Ovary (tissue), 9 donors: ENCODE results near the gene TNS3. TPM values are rescaled to one million over a fixed set of nuclear protein-coding genes. Genes with fewer than 3 reads are reported as not detected.

Experiments used
- DNase-seq, 5 donors: peaks; one replicate each; pipeline ENCODE4 v3.0.0-alpha.2; 2019 to 2020
- H3K27ac ChIP-seq, 2 donors: fragments of 200-600 bp; one replicate each; pipeline versions ENCODE4 v1.5.1 to v1.8.0; 2019 to 2022
- H3K27me3 ChIP-seq: fragments of 200-600 bp; one replicate; pipeline ENCODE4 v1.8.0; 2022
- H3K36me3 ChIP-seq: fragments of 200-600 bp; sonication (generic); one replicate; pipeline ENCODE4 v1.5.1; 2019
- H3K4me1 ChIP-seq: one replicate; pipeline ENCODE4 v1.8.1; 2013; ENCODE audit warnings: mild to moderate bottlenecking, moderate library complexity; ENCODE audit not compliant: insufficient read depth
- H3K4me3 ChIP-seq: fragments of 200-600 bp; sonication (generic); one replicate; pipeline ENCODE4 v1.5.1; 2017
- H3K9me3 ChIP-seq, 2 donors: fragments of 200-600 bp in 1 of 2; sonication (generic) in 1 of 2; one replicate each; pipeline versions ENCODE4 v1.5.1 to v1.8.1; 2013 to 2019; ENCODE audit warnings: mild to moderate bottlenecking in 1 of 2, moderate library complexity in 1 of 2
- EP300 ChIP-seq: sonication (generic); formaldehyde crosslinking; IDR thresholded peaks from one replicate; pipeline ENCODE4 v1.6.1; 2017; ENCODE audit warnings: antibody characterized with exemption
- POLR2A ChIP-seq: fragments of 450-650 bp; IDR thresholded peaks from one replicate; pipeline ENCODE4 v1.6.1; 2017; ENCODE audit warnings: antibody characterized with exemption, mild to moderate bottlenecking, moderate library complexity
- WGBS, 3 donors: extraction: QIAGEN DNeasy Blood & Tissue Kit in 1 of 3; methylation state at CpG; one replicate each; pipeline versions ENCODE4 v1.1.5 to v1.1.7; 2013 to 2017; 5-methylcytosine and 5-hydroxymethylcytosine counted together
- intact Hi-C, 4 donors: fragments of 100-400 bp; cut with DNase I; formaldehyde crosslinking; loops; one replicate each; pipeline versions ENCODE4 v1.11.0 to v1.15.1; 2022 to 2023
- polyA plus RNA-seq, 2 donors: library from polyadenylated mRNA; stranded (reverse); fragments of 200-250 nt in 1 of 2; fragments of 350-450 nt in 1 of 2; fragmentation: Illumina TruSeq in 1 of 2; extraction: RNeasy Lipid Tissue Mini Kit (QIAGEN cat#74804) in 1 of 2; gene quantifications; one replicate each; pipeline ENCODE4 v1.2.3, GENCODE V29; 2013 to 2014
- total RNA-seq, 7 donors: library from RNA; depleted of rRNA in 2 of 7; stranded (reverse); fragments of >200 nt in 2 of 7; fragmentation: NEBNext Ultra II Directional in 3 of 7; extraction: Animal tissue kit (Norgen Biotek cat#: 25700) in 3 of 7; gene quantifications; one replicate each; pipeline versions ENCODE4 v1.1.0 to v1.2.4, GENCODE V29; 2016 to 2023
- TF ChIP-seq, protein P1 (sequence below), 3 donors: fragments of 450-650 bp in 2 of 3; fragments of 200-600 bp in 1 of 3; IDR thresholded peaks; one replicate each; pipeline versions ENCODE4 v1.5.1 to v1.8.0; 2016 to 2022; ENCODE audit warnings: antibody characterized with exemption in 3 of 3, mild to moderate bottlenecking in 1 of 3
- donor health status: DM: no; HTN: no; CAD: no; lungs with moderate emphysema.
- donor health status: DM: no; HTN: no; CAD: no.
- donor health status: Bipolar disorder and iron deficiency.
- donor health status: DM: yes; HTN: yes; CAD: no.
- donor health status: DM: no; HTN: no; CAD: no.
- donor health status: DM: yes; HTN: yes; CAD: no.

The TNS3 gene
- total and polyA plus RNA-seq, 9 donors, result 36.6 to 137 (median 91.3) TPM

DNA sequence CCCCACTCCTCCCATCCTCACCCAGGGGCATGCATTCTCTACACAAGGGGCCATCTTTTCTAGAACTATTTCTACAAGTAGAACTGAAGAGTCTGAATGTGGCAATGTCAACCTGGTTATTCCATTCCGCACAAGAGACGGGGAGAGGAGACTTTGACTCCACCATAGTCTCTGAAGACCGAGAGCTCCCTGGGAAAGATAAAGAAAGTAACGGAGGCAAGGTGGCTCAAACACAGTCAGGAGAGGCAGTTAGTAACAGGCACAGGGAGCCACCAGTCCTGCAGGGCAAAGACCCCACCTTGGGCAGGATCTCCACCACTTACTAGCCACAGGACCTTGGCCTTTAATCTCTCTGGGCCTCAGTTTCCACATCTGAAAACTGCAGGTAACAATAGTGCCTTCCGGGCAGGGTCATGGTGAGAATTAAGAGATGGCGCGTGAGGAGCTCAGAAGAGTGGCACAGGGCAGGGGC is 100.3 kb downstream of the TNS3 start:
- Histone ChIP-seq H3K9me3 (no peaks in the 10 kb centered on the region), H3K27me3 (no peaks in the 10 kb centered on the region), H3K4me1 (peaks cover 31% of the 10 kb centered on the region), H3K27ac (no peak overlapping the region), H3K36me3 (no peaks in the 10 kb centered on the region), H3K4me3 (no peak overlapping the region)
- TF ChIP-seq POLR2A (no peak), EP300 (no peak)
- TF ChIP-seq, protein P1, sequence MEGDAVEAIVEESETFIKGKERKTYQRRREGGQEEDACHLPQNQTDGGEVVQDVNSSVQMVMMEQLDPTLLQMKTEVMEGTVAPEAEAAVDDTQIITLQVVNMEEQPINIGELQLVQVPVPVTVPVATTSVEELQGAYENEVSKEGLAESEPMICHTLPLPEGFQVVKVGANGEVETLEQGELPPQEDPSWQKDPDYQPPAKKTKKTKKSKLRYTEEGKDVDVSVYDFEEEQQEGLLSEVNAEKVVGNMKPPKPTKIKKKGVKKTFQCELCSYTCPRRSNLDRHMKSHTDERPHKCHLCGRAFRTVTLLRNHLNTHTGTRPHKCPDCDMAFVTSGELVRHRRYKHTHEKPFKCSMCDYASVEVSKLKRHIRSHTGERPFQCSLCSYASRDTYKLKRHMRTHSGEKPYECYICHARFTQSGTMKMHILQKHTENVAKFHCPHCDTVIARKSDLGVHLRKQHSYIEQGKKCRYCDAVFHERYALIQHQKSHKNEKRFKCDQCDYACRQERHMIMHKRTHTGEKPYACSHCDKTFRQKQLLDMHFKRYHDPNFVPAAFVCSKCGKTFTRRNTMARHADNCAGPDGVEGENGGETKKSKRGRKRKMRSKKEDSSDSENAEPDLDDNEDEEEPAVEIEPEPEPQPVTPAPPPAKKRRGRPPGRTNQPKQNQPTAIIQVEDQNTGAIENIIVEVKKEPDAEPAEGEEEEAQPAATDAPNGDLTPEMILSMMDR (IDR thresholded peaks at IDR 0.05), result no peak
- whole genome bisulfite sequencing, 3 donors, result 94 to 97% (median 95%) methylated on average over 7 of the region's 7 CpGs
- intact Hi-C loops, result no loop called here
- DNase-seq, result no peak

DNA sequence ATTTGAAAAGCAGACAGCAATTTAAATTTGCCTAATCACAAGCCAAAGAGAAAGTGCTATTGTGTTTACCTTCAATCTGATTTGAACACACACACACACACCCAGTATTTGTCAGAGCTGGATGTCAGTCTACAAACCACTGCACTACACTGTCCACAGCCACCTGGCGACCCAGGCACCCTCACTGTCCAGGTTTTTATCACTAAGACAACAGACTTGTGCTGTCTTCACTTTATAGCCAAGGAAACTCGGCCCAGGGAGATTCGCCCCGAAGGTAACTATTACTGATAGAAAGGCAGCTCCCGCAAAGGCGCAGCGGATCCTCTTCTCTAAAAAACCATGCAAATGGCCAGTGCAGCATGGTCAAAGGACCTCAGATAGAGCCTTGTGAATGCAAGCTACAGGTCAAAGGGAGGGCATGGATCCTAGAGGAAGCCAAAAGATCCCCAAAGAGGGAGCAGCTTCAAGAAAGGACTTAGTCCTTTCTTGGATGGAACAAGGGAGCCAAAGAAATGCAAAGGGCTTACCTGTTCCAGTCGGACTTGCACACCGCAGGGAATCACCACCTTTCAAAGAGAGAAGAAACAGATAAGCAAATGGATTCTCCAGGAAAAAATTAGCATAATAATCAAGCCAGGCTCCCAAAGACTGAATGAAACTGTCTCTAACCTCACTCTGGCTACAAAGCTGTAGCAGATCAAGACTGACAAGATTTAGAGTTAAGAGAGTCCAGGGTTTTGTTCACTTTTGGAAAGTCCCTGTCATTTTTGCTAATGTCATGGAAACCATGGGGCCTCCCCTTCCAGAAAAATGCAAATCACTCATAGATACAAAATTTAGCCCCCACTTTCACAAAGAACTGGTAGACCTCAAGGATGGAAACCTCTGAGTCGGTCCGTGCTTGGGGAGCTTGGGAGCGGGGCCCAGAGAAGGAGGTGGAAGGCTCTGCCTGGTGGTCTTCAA is 101.1 kb downstream of the TNS3 start:
- H3K4me1 ChIP-seq, result peaks cover 37% of the 10 kb centered on the region

DNA sequence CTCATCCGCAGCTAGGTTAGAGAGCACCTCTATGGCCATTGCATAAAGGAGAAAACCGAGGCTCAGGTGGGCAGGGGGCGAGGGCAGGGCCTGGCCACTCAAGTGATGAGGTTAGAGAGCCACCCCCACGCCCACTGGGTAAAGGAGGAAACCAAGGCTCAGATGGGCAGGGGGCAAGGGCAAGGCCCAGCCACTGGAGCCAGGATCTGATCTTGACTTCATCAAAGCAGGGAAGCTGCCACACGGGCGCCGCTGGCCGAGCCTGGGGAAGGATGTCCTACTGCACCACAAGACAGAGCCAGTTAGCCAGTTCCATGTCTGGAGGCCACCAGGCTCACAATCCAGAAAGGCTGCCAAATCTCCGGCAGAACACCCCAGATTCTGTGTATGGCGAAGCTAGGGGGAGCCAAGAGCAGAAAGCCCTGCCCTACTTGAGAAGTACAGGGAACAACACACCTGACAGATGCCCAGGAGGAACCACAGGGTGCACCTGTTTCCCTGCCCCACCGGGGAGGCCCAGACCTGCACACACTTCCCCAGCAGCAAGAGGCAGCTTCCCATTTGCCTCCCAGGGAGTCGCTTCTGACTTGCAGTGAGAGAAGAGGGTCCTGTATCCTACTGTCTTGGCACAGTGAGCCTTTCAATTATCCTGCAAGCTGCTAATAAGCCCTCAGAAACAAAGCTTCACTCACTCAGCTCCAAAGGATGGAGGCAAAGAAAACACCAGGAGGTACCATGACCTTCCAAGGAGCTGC is 101.9 kb downstream of the TNS3 start:
- Histone ChIP-seq H3K27me3 (no peaks in the 10 kb centered on the region), H3K36me3 (no peaks in the 10 kb centered on the region), H3K4me1 (peaks cover 45% of the 10 kb centered on the region), H3K4me3 (no peak overlapping the region), H3K9me3 (no peaks in the 10 kb centered on the region), H3K27ac (peak overlapping the region in 1 of 2 donors; percentile 19)
- intact Hi-C loops, result loop anchor here in 1 of 4 donors (10.0 kb wide), 1 partner anchor 95 kb away; no protein-coding TSS in a partner anchor
- 87 to 91% (median 90%) methylated on average over 12 of the region's 12 CpGs for WGBS, 3 donors
- TF ChIP-seq, protein P1 (IDR thresholded peaks at IDR 0.05), result no peak
- no peak for TF ChIP-seq EP300
- no peak for DNase-seq

More for the DNA sequence above, 101.1 kb downstream of the TNS3 start:
- no peak overlapping the region for H3K27ac ChIP-seq
- TF ChIP-seq POLR2A (no peak), EP300 (no peak)
- TF ChIP-seq, protein P1 (IDR thresholded peaks at IDR 0.05), result no peak
- H3K9me3 ChIP-seq, result no peaks in the 10 kb centered on the region
- DNase-seq, result no peak
- no peaks in the 10 kb centered on the region for H3K36me3 ChIP-seq
- 88 to 93% (median 92%) methylated on average over 12 of the region's 12 CpGs for WGBS, 3 donors
- H3K27me3 ChIP-seq, result no peaks in the 10 kb centered on the region
- intact Hi-C loops, result no loop called here
- no peak overlapping the region for H3K4me3 ChIP-seq

DNA sequence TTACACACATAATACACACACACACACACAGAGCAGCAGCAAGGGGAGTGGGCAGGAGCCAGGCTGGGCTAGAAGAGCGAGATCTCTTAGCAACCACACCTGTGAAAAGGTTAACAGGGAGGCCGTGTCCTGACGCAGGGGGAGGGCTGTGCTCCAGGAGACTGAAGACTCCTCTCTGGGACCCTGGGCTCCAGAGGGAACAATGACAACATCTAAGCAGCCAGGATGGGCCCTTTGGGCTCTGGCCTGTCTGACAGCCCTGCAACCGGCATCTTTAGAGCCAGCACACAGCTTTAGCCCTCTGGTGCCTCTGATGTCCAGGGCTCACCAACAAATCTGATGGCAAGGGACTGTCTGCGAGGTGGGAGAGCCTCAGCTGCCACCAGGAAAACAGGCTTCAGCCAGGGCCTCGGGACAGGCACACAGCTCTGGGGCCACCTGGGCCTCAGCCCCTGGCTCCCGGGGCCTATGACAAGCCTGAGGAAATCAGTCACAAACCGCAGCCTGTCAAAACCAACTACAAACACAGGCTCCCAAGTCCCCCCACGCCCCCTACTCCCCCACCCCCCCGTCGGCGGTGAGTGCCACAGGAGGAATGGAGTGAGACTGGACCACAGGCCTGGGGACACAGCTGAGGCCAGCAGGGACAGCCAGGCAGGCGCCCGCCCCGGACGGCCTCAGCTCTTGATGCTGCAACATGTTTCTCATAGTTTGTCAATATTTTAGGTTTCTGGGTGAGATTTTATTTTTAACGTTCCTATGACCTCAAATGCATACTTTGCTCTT is 102.8 kb downstream of the TNS3 start:
- WGBS, 3 donors, result 55 to 79% (median 63%) methylated on average over 12 to 17 of the region's 17 CpGs
- no peaks in the 10 kb centered on the region for H3K27me3 ChIP-seq
- intact Hi-C loops, result loop anchor here in 1 of 4 donors (10.0 kb wide), 1 partner anchor 96 kb away; no protein-coding TSS in a partner anchor
- no peak for DNase-seq
- no peaks in the 10 kb centered on the region for H3K36me3 ChIP-seq
- no peak overlapping the region for H3K4me3 ChIP-seq
- TF ChIP-seq POLR2A (no peak), EP300 (no peak)
- TF ChIP-seq, protein P1 (IDR thresholded peaks at IDR 0.05), result no peak
- peak overlapping the region in 1 of 2 donors; percentile 11 for H3K27ac ChIP-seq
- no peaks in the 10 kb centered on the region for H3K9me3 ChIP-seq
- peaks cover 49% of the 10 kb centered on the region for H3K4me1 ChIP-seq
